Measurements from ENCODE around the gene PIP5K1B. TPM values are rescaled to one million over a fixed set of nuclear protein-coding genes. Genes with fewer than 3 reads are reported as not detected.

The PIP5K1B gene
- total RNA-seq, 1 experiment from 2014 or later, result 2.5 TPM

GRCh38 chr9:68683433-68683832, 21.6 kb upstream of the PIP5K1B start:
- Histone ChIP-seq H4K5ac (ENCODE audit: insufficient read length, low read depth, low read length) (no peak overlapping the region), H3K4me1 (ENCODE audit: insufficient read depth, low read length) (no peaks in the 10 kb centered on the region), H3K23me2 (ENCODE audit: insufficient read length, low read depth, low read length, poor library complexity, severe bottlenecking) (no peaks in the 10 kb centered on the region), H2BK120ac (ENCODE audit: low read depth, low read length, poor library complexity, severe bottlenecking) (no peak overlapping the region), H2BK20ac (ENCODE audit: low read depth, low read length, poor library complexity, severe bottlenecking) (no peak overlapping the region), H3K23ac (ENCODE audit: insufficient read length, low read depth, low read length) (no peak overlapping the region), H4K91ac (ENCODE audit: insufficient read length, low read depth, low read length) (no peak overlapping the region), H4K8ac (replicated peaks; ENCODE audit: insufficient read length, low read depth, low read length) (no peak overlapping the region), H3K79me2 (ENCODE audit: insufficient read depth, low read length) (no peaks in the 10 kb centered on the region), H3K27ac (ENCODE audit: insufficient read length, low read depth, low read length) (no peak overlapping the region), H3K56ac (ENCODE audit: insufficient read length, low read depth, low read length) (no peak overlapping the region), H3K18ac (ENCODE audit: insufficient read length, low read depth, low read length) (no peak overlapping the region), H2AFZ (ENCODE audit: low read length) (no peak overlapping the region), H2BK5ac (ENCODE audit: insufficient read length, low read length) (no peak overlapping the region), H3K27me3 (ENCODE audit: insufficient read depth, low read length) (no peaks in the 10 kb centered on the region), H3K9ac (ENCODE audit: extremely low read depth, insufficient read length, low read length) (no peak overlapping the region), H4K20me1 (ENCODE audit: control insufficient read depth, insufficient read depth, insufficient read length) (no peaks in the 10 kb centered on the region), H3K79me1 (ENCODE audit: insufficient read depth, low read depth, low read length, poor library complexity, severe bottlenecking) (no peaks in the 10 kb centered on the region), H2BK15ac (ENCODE audit: low read depth, low read length) (no peak overlapping the region), H2BK12ac (ENCODE audit: insufficient read length, low read depth, low read length) (no peak overlapping the region), H3K4me2 (ENCODE audit: insufficient read depth, insufficient read length, low read length) (no peak overlapping the region), H3K14ac (ENCODE audit: insufficient read depth, low read length) (no peak overlapping the region), H2AK5ac (ENCODE audit: insufficient read length, low read length) (no peak overlapping the region), H3T11ph (ENCODE audit: low read length) (no peak overlapping the region), H3K9me3 (ENCODE audit: control insufficient read depth, low read depth, low read length) (no peaks in the 10 kb centered on the region), H3K4ac (ENCODE audit: low read depth, low read length) (no peak overlapping the region)
- Mint-ChIP-seq H3K27me3 (ENCODE audit: low read depth) (peaks cover 17% of the 10 kb centered on the region), H3K27ac (no peak overlapping the region), H3K4me1 (peaks cover 2 to 7% of the 10 kb centered on the region in 2 experiments), H3K36me3 (ENCODE audit: insufficient read depth in 1 of 3, low read depth in 3 of 3) (no peaks in the 10 kb centered on the region), H3K4me3 (no peak overlapping the region), H3K9me3 (no peaks in the 10 kb centered on the region; a peak in 1 of 5 replicates)
- TF ChIP-seq, protein P1, sequence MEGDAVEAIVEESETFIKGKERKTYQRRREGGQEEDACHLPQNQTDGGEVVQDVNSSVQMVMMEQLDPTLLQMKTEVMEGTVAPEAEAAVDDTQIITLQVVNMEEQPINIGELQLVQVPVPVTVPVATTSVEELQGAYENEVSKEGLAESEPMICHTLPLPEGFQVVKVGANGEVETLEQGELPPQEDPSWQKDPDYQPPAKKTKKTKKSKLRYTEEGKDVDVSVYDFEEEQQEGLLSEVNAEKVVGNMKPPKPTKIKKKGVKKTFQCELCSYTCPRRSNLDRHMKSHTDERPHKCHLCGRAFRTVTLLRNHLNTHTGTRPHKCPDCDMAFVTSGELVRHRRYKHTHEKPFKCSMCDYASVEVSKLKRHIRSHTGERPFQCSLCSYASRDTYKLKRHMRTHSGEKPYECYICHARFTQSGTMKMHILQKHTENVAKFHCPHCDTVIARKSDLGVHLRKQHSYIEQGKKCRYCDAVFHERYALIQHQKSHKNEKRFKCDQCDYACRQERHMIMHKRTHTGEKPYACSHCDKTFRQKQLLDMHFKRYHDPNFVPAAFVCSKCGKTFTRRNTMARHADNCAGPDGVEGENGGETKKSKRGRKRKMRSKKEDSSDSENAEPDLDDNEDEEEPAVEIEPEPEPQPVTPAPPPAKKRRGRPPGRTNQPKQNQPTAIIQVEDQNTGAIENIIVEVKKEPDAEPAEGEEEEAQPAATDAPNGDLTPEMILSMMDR (conservative IDR thresholded peaks at IDR 0.05), result no peak
- no CpG with 5 or more reads among the region's 2 CpGs for WGBS (ENCODE audit: extremely low coverage, insufficient read length, low lambda C conversion rate)
- DNase-seq, result no peak
